Central memory CD4-positive, alpha-beta T cell (primary cell): ENCODE data around the gene MYF6.
"Not testable (repeated sequence)": the region's sequence is repeated elsewhere in the genome, so short reads cannot be mapped to it uniquely, and the experiment has no call there.

Source experiments
- DNase-seq: peaks from one replicate; pipeline ENCODE4 v3.0.0; 2022
- total RNA-seq, 3 experiments: gene quantifications; one replicate each; lab custom pipeline; 2026; lab: John Stamatoyannopoulos, UW

MYF6 gene
- 0 reads per million in 3 experiments for total RNA-seq

DNA sequence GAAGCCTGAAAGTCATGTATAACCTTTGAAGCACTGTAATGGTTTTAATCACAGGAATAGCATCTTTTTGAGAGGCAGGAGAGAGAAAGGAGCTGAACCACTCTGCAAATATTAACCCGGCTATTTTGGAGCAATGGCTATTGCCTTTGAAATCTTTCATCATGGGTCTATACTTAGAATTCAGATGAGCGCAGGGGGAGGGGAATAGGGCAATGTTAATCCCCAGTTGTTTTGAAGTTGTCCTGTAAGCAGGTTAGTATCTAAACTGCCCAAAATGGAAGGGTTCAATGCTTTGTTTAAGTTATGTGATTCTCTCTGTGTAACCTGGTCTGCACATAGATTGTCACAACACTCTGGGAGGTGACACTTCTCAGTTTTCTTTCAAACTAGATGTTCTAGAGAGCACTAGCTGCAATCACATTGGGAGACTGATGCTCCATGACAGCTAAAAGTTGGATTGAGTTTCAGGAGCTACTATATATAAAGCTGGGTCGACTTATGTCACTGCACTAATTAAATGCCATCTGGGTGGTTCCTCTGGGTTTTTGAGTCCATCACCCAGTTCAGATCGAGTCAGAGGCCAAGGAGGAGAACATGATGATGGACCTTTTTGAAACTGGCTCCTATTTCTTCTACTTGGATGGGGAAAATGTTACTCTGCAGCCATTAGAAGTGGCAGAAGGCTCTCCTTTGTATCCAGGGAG, at the start of gene MYF6:
MYF6 (plus strand) TSS at position 509 of the 704 bp plus-strand sequence; CDS start at position 595, 86 bp downstream.
- DNase-seq = no peak

DNA sequence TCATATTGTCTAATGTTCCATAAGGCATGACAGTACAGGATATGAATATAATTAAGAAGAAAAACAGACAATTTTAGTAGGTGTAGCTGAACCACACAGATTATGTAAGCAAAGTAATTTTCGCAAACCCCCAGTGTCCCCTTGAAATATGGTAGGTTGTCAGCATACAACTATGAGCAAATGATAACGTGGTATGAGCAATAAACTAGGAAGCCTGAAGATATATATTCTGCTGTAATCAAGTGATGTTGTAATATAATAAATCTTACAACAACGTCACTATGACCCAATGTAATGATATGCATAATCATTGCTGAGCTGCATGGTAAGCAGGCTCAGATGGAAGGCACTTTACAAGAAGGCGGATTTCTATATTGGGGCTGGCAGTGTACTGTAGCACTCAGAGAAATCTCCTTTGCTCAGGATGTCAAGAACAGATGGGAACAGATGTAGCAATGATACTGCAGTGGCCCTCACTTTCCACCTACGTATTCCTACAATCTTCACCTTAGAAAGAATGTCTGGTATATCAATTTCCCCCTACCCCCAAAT, 47.8 kb upstream of the MYF6 start:
- no peak for DNase-seq

DNA sequence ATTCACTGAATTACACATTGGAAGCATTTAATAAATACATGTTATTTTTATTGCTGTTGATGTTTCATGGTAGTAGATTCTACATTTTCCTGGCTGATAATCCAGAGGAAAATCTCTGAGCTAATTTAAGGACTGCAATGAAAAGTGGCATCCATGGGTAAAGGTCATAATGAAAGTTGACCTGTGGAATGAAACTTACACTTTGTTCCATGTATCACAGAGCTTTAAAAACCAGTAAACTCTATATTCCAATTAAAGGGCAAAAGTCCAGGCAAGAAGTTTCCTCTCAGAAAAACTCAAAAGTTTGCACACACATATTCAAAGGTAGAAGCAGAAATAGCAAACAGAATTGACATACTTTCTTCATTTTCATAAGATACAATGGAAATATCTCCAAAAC, 44.8 kb upstream of the MYF6 start:
- no peak for DNase-seq

DNA sequence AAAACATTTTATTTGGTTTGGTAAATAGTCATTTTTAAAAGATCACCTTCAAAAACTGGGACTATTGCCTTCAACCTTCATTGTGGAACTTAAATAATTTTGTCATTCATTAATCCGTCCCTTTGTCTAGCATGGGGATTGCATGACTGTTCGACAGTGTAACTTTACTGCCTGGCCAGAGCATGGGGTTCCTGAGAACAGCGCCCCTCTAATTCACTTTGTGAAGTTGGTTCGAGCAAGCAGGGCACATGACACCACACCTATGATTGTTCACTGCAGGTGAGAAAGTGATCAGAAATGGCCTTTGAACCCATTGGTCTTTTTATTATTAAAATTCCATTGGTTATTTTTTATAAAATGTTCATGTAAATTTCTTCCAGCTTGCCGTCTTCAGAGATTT, 37.2 kb upstream of the MYF6 start:
- no peak for DNase-seq

DNA sequence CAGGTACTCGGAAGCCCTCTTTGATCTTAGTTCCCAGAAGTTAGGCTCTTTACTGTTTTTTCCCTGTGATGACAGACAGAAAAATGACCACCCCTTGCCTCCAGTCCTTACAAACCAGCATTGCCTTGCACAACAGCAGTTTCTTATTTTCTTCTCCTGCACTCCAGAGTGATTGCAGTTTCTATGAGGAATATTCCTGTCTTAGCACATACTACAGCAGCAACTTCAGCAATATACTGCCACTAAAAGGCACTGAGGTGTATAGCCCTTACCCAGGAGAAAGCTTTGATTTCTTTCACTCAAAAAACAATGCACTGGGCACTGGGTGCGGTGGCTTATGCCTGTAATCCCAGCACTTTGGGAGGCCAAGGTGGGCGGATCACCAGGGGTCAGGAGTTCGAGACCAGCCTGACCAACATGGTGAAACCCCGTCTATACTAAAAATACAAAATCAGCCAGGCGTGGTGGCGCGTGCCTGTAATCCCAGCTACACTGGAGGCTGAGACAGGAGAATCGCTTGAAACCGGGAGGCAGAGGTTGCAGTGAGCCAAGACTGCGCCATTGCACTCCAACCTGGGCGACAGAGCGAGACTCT, 31.3 kb upstream of the MYF6 start:
- not testable (repeated sequence) for DNase-seq

DNA sequence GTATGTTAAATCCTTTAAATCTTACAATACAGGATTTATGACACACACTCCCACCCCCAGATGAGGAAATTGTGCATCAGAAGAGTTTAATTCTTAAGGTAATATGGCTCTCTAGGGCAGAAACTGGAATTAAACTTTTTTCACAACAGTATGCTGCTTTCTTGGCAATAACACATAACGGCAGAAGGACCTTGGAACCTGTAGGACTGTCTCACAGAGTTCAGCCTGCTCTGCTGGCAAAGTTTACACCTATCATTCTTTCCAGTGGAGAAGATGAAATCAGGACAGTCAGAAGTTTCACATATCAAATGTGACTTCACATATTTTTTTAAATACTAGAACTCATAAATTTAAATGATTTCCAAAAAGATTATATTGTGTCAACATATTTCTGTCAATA, 30.6 kb upstream of the MYF6 start:
- DNase-seq = no peak

DNA sequence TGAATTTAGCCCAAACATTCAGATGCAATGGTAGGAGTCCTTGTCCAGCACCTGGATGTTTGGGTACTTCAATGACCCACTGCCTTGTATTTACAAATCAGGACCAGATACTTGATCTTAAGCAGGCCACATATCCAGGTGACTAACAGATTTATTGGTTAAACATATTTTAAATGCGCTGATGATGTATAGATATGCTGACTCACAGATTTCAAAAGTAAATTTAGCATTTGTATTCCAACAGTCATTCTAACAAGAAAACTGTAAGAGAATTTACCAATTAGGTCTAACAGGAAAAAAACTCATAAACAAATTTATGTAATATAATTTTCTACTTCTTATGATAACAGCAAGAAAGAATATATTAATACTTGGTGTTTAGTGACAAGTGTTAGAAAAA, 29.4 kb upstream of the MYF6 start:
- no peak for DNase-seq

DNA sequence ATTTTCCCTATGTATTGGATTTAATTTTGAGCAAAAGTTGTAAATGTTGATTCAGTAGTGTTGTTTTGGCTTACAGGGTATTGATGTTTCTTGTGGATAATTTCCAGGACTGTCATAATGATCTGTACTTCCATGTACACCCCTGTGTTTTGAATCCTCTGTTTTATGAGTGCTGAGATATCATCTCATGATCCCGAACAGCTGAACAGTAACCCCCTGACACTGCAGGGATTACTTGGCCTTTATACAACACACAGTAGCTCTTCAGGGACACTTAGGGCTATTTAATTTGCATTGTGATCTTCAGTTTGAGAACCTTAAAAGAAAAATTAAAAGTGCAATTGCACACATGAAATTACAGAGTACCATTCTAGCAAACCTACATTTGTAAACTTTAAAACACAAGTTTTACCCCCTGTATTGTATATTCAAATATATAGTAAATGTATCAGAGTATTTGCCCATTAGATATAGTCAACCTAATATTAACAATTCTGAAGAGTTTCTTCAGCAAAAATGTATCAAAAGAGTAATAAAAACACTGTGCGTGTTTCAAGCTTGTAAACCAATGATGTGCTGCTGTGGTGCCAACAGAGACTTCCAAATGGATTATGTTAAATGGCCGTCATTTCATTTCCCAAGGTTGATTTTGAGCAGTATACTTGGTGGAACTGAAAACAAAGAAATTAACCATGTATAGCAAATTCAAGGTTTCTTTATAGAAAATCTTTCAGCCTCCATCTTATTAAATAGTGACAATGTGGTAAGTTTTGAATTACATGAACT, 27.9 kb upstream of the MYF6 start:
- DNase-seq = no peak

DNA sequence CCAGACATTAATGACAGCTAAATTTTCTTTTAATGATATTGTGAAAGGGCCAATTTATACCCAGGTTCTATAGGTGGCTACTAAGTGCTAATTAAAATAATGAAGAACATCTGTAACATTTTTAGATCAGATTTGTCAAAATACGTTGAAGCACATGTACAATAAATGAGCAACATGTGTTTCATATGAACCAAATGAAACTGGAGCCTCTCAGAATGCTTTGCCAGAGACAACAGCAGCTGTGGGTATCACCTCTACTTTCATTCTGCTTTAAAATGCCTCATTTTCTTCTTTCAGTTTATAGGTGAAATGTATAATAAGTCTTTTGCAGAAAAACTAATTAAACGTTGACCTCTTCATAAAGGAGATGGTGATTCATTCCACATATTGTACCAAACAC, 26.1 kb upstream of the MYF6 start:
- DNase-seq = no peak

DNA sequence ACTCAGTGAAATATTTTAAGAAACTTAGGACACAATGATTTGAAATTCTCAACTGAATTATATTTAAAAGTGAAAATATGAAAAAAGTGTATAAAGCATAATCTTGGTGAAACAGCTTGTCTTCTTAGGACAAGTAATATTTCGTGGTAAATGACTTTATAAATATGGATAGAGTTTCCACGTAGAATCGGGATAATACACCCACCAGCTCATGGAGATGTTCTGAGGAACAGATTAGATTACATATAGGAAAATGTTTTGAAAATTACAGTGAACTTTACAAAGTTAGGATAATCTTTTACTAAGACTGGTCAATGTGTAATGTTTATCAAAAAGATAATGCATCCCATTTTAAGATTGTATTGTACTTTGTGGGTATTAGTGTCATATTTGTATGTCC, 25.6 kb upstream of the MYF6 start:
- no peak for DNase-seq

DNA sequence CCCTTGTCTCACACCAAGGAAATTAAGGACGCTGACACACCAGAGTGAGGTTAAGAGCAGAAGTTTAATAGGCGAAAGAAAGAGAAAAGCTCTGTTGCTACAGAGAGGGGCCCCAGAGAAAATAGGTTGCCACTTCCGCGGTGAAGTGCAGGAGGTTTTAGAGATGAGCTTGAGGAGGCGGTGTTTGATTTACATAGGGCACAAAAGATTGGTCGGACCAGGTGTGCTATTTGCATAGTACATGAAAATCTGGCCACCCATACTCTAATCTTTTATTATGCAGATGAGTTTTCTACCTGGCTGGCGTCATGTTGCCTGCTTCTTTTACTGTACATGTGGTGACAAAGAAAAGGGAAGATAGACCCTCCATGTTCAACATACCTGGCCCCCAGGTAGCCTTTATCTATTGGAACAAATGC, 23.3 kb upstream of the MYF6 start:
- no peak for DNase-seq

DNA sequence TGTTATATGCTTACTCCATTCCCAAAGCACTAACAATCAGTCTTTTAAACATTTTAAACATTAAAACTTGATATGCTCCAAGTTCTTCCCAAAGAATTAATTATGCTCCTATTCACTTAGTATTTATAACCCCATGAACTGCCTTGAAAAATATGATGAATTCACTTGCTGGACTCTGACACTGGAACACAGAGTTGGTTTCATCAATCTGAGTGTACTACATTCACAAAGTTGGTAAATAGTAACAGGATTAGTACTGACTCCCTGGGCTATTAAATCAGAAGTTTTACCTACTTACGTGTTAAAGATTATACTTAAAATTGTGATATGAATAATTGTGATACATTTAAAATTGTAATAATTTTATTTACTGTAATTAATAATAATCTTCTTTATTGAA, 17.3 kb upstream of the MYF6 start:
- no peak for DNase-seq

DNA sequence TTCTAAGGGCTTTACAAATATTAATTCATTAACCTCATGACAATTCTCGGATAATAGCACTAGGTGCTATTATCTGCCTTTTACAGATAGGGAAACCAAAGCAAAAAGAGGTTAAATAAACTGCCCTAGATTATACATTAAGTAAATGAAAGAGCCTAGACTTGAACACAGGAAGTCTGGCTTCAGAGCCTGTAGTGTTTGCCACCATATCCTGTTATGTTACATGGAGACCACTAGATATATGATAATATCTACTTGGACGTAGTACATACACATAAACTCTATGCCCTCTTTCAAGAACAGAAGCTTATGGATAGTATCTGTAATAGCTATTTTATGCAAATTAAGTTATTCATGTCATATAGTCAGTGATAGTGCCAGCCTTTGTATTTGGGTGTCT, 16.9 kb upstream of the MYF6 start:
- DNase-seq = no peak

DNA sequence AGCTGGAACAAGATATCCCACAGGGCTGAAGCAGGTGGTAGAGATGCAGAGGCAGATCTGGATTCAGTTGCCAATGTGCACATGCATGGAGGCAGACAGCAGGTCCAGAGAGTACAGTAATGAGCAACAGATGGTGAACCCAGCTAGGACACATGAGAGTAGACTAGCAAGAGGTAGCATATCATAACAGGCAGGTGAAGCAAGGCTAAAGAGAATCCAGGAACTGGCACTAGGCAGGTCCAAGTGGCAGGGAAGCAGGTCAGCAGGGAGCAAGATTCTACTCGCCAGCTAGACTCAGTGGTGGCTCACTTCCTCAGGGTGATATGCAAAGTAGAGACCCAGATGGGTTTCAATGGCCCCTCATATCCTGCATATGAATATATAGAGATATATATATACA, 15.3 kb upstream of the MYF6 start:
- no peak for DNase-seq

DNA sequence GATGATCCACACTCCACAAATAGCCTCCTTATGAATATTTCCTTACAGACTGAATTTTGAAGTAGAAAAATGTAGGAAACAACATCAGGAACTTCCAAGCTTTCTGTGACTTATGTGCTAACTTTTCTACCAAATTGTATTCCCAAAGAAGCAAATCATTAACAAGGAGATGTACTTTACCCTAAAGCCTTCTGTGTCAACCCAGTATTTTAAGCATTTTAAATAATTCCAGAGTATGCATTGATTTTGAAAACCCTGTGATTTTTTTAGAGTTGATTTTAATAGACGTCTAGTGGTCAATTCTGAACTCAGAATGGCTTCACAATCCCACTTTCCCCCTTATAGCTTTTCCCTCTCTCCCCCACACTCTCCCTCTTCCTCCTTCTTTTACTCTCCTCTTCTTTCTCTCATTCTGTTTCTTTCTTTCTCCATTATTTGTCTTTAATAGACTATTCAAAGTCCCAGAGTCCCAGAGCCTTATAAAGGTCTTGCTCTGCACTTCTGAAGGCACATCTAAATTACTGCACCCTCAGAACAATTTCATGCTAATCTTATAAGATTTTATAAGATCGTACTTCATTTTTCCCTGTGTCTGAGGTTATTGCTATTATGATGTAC, 10.1 kb upstream of the MYF6 start:
- DNase-seq = no peak

DNA sequence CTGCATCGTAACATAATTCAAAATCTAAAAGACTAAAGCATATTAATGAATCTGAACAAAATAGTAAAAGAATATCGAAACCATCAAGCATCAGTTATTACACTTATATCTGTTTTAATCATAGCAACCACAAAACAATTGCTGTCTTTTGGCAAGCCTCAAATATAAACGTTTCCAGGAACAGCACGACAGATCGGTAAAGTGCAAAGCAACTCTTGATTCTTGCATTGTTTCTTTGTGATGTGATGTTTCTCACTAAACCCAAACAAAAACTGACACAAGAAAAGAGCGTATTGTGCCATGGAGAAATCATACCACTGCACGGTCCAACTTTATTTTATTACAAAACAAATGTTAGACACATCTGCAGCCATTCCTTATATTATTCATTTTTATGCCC, 9.2 kb upstream of the MYF6 start:
- no peak for DNase-seq

DNA sequence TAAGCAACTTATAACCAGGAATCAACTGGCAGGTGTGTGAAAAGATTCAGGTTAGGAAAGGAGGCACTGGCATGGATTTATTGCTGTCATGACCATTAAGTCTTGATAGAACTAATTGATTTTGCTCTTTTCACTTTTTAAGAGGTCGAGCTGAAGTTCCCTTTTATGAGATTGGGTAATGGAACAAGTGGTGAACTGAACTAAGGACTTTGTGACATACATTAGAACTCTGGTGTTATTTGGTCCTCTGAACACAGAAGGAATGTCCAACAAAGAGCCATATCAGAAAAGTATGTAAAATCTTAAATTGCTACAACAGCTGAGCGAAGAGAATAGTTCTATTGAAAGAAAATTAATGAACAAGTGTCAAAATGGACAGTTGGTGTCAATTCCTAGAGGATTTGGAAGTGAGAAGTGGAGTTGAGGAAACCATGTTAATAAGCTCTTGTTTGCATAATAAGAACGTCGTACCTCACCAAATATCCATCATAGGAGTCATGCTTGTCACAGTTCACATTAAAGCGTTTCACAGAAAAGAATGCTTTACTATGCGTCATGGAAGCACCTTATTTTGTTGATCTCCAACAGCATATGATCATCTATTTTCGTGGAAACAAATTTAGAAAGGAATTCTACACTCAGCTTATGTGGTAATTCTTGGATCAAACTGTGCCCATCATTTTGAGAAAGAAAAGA, 8.4 kb upstream of the MYF6 start:
- no peak for DNase-seq

DNA sequence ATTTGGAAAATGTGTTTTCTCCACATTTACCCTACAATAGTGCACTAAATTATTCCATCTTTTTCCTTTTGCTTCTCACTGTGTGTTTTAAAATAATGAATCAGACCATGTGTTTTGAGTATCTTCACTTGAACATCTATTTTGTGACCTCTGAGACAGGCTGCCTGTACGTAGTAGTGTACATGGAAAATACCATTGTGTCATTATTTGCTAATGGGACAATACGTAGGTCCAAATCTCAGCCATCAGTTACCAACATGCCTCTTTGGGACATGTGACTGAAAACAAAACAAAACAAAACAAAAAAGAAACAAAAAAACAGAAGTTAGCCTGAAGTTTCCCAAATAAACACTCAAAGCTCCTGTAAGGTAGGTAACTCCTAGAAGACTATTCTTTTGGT, 7.1 kb upstream of the MYF6 start:
- DNase-seq = no peak

DNA sequence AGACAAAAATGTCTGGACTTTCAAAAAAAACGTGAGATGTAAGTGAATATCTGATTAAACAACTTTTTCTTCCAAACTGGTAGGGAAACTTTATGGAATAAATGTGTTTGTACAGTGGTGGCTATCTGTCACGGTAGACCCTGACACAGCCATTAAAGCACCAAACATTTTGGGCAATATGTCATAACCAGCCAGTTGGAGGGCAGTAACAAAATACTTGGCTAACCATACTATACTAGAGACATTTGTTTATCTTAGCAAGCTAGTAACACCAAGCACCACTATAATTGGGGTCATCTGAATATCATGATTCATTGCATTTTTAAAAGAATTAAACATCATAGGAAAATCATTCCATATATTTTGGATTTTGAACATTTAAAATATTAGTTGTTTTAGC, 6.0 kb upstream of the MYF6 start:
- DNase-seq = no peak

DNA sequence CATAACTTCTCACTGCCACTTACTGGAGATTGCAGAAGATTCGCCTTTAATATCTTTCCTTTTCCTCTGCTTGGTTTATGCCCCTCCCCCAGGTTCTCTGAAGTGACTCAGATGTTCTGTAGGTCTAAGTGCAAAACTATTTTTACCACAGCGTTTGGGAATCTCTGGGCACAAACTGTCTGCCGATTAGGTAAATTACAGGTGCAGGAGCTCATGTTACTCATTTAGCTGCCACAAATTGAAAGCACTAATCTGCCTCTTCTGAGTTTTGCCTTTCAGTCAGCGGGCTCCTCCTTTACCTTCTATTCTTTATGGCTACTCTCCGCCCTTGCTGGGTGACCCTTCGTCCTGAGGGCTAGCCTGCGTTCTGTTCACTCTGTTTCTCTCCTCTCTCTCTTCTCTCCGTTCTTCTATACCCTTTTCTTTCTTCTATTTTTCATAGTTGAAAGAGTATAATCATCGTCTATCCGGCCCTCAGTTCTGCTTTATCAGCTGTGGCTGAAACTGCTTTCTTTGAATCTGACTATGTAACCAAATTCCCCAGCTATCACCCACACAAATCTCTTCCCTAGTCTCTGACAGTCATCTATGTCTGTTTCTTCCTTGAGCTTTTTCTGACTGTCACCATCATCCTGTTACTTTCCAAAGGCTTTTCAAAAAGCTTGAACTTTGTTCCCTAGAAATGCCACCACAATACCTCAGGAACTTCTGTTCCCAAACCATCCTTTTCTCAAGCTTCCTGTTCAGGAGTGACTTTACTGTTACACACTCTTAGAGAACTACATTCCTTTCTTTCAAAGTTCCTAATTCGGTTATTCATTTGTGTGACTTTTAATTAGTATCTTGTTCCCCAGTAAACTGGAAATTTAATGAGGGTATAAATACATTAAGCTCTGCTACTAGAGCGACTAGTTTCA, 4.3 kb upstream of the MYF6 start:
- no peak for DNase-seq

DNA sequence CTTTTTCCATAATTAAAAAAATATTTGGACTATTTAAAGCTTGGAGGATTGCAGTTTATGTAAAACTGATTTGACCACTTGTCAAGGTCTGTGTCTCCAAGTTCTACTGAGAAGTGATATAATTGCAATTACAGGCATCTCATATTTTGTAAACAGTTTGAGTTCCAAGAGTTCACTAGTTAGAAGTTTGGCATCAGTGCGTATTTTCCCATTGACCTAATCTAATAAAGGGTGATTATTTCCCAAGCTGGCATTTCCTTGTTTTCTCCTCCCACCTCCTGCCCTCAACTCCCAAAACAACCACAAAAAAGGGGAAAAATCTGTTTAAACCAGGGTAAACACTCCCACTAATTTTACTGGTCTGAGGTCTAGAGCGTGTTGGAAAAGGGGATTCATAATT, 3.0 kb upstream of the MYF6 start:
- no peak for DNase-seq

DNA sequence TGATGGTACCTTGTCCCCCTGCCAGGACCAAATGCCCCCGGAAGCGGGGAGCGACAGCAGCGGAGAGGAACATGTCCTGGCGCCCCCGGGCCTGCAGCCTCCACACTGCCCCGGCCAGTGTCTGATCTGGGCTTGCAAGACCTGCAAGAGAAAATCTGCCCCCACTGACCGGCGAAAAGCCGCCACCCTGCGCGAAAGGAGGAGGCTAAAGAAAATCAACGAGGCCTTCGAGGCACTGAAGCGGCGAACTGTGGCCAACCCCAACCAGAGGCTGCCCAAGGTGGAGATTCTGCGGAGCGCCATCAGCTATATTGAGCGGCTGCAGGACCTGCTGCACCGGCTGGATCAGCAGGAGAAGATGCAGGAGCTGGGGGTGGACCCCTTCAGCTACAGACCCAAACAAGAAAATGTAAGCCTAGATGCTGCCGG, 410 bp downstream of the MYF6 start:
- no peak for DNase-seq
